Left lung (tissue), 14 donors: ENCODE data around the gene ZNF8. TPM values are rescaled to one million over a fixed set of nuclear protein-coding genes. Genes with fewer than 3 reads are reported as not detected.

Experiments
- ATAC-seq: fragments of 200-7000 bp; cut with Tn5 transposase; one replicate; pipeline ENCODE4 v1.9.1; 2020; ENCODE audit warnings: moderate library complexity
- DNase-seq, 4 donors: peaks; one replicate each; pipeline ENCODE4 v3.0.0-alpha.2; 2013 to 2020
- H3K27ac ChIP-seq, 2 donors: fragments of 200-600 bp; sonication (generic) in 1 of 2; one replicate each; pipeline versions ENCODE4 v1.5.0 to v1.8.0; 2020 to 2021
- H3K27me3 ChIP-seq, 2 donors: fragments of 200-600 bp; sonication (generic) in 1 of 2; one replicate each; pipeline versions ENCODE4 v1.5.0 to v1.8.0; 2020 to 2021
- H3K36me3 ChIP-seq, 2 donors: fragments of 200-600 bp; sonication (generic) in 1 of 2; one replicate each; pipeline versions ENCODE4 v1.5.0 to v1.8.0; 2020 to 2021
- H3K4me1 ChIP-seq, 2 donors: fragments of 200-600 bp; one replicate each; pipeline ENCODE4 v1.8.0; 2021
- H3K4me3 ChIP-seq, 2 donors: fragments of 200-600 bp; sonication (generic) in 1 of 2; one replicate each; pipeline versions ENCODE4 v1.5.0 to v1.8.0; 2020 to 2021; ENCODE audit warnings: mild to moderate bottlenecking in 1 of 2
- H3K9me3 ChIP-seq, 2 donors: fragments of 200-600 bp; sonication (generic) in 1 of 2; one replicate each; pipeline versions ENCODE4 v1.5.0 to v1.8.0; 2020 to 2021
- CTCF ChIP-seq, 2 donors: fragments of 200-600 bp; sonication (generic) in 1 of 2; IDR thresholded peaks; one replicate each; pipeline versions ENCODE4 v1.5.0 to v1.8.0; 2021; ENCODE audit warnings: antibody characterized with exemption in 2 of 2
- intact Hi-C, 2 donors: fragments of 100-400 bp; cut with DNase I; formaldehyde crosslinking; loops; one replicate each; pipeline versions ENCODE4 v1.11.2 to v1.14.2; 2022
- long read RNA-seq, 12 donors: library from polyadenylated mRNA in 2 of 12; unstranded in 2 of 12; transcript quantifications; one replicate each; pipeline ENCODE4 v2.0.0 and lab custom pipeline, GENCODE V29; 2019 to 2026
- polyA plus RNA-seq, 6 donors: library from polyadenylated mRNA; unstranded; fragments of 120-200 nt; gene quantifications; one replicate each; pipeline ENCODE4 v1.2.1, GENCODE V29; 2013; ENCODE audit not compliant: insufficient read length in 6 of 6
- total RNA-seq, 2 donors: library from RNA; stranded (reverse); fragmentation: NEBNext Ultra II Directional; extraction: Animal tissue kit (Norgen Biotek cat#: 25700); gene quantifications; one replicate each; pipeline ENCODE4 v1.2.1, GENCODE V29; 2021
- donor health status: DM: no; HTN: yes; CAD: no.
- donor health status: DM: no; HTN: no; CAD: no.

Gene ZNF8
- total RNA-seq: 1 to 10 TPM; 5.5 TPM
- polyA plus RNA-seq: 10 to 100 TPM in 3 of 6 donors, 1 to 10 TPM in 3; 9.4 to 10.6 (median 10.1) TPM
- long read RNA-seq, donor 1, full-length matches to known transcripts: 11 of 11 reads
- long read RNA-seq, donor 1, partial matches to known transcripts: 0 of 11 reads
- long read RNA-seq, donor 1, other reads (novel, unspliced or antisense): 0 of 11 reads
- long read RNA-seq, donor 2, full-length matches to known transcripts: 4 of 4 reads
- long read RNA-seq, donor 2, partial matches to known transcripts: 0 of 4 reads
- long read RNA-seq, donor 2, other reads (novel, unspliced or antisense): 0 of 4 reads
- long read RNA-seq, donor 3, full-length matches to known transcripts: 3 of 3 reads
- long read RNA-seq, donor 3, partial matches to known transcripts: 0 of 3 reads
- long read RNA-seq, donor 3, other reads (novel, unspliced or antisense): 0 of 3 reads
- long read RNA-seq, donor 4, full-length matches to known transcripts: 1 of 1 reads
- long read RNA-seq, donor 4, partial matches to known transcripts: 0 of 1 reads
- long read RNA-seq, donor 4, other reads (novel, unspliced or antisense): 0 of 1 reads
- long read RNA-seq, donor 5, full-length matches to known transcripts: 7 of 7 reads
- long read RNA-seq, donor 5, partial matches to known transcripts: 0 of 7 reads
- long read RNA-seq, donor 5, other reads (novel, unspliced or antisense): 0 of 7 reads
- long read RNA-seq, donor 6: 0 reads
- long read RNA-seq, donor 7: 0 reads
- long read RNA-seq, donor 8, full-length matches to known transcripts: 4 of 9 reads
- long read RNA-seq, donor 8, partial matches to known transcripts: 5 of 9 reads
- long read RNA-seq, donor 8, other reads (novel, unspliced or antisense): 0 of 9 reads
- long read RNA-seq, donor 9: 0 reads
- long read RNA-seq, donor 10, full-length matches to known transcripts: 1 of 1 reads
- long read RNA-seq, donor 10, partial matches to known transcripts: 0 of 1 reads
- long read RNA-seq, donor 10, other reads (novel, unspliced or antisense): 0 of 1 reads
- long read RNA-seq, donor 11: 0 reads
- long read RNA-seq, donor 12: 0 reads

- intact Hi-C loops: no loop called here
- H3K36me3 ChIP-seq: peaks cover 0 to 27% of the 10 kb centered on the region in 2 donors
- TF ChIP-seq CTCF (IDR thresholded peaks at IDR 0.05): no peak
- ATAC-seq (peak; percentile 97), DNase-seq (peak; percentile 96 to 99 (median 98))
- peaks cover 0 to 21% of the 10 kb centered on the region in 2 donors for H3K4me1 ChIP-seq
- H3K27ac ChIP-seq: peak within 1 kb of the TSS; percentile 83 to 88
- H3K9me3 ChIP-seq: peaks cover 0 to 36% of the 10 kb centered on the region in 2 donors
- peak within 1 kb of the TSS; percentile 78 to 79 for H3K4me3 ChIP-seq
- no peaks in the 10 kb centered on the region for H3K27me3 ChIP-seq
These were observed at the start of gene ZNF8 for GRCh38 chr19:58278541-58279041. TSS of gene ZNF8 (plus strand) at chr19:58278955. CDS start at chr19:58279082, 127 bp downstream.

- DNase-seq (peak in 2 of 4 donors; percentile 21 to 56), ATAC-seq (peak; percentile 38)
- no peaks in the 10 kb centered on the region for H3K27me3 ChIP-seq
- TF ChIP-seq CTCF (IDR thresholded peaks at IDR 0.05): no peak
- intact Hi-C loops: no loop called here
- peak overlapping the region; percentile 78 to 81 for H3K4me3 ChIP-seq
- peak overlapping the region in 1 of 2 donors; percentile 82 for H3K27ac ChIP-seq
- H3K36me3 ChIP-seq: peaks cover 7 to 49% of the 10 kb centered on the region in 2 donors
- H3K4me1 ChIP-seq: peaks cover 12% of the 10 kb centered on the region in 2 donors
- H3K9me3 ChIP-seq: peaks cover 0 to 73% of the 10 kb centered on the region in 2 donors
These were observed 49.5 kb upstream of the ZNF8 start for GRCh38 chr19:58229255-58229639.

- ATAC-seq (no peak), DNase-seq (peak in 1 of 4 donors; percentile 51)
- Histone ChIP-seq H3K27me3 (no peaks in the 10 kb centered on the region), H3K9me3 (peaks cover 0 to 100% of the 10 kb centered on the region in 2 donors), H3K36me3 (peaks cover 7 to 100% of the 10 kb centered on the region in 2 donors), H3K4me3 (no peak overlapping the region), H3K27ac (no peak overlapping the region), H3K4me1 (no peaks in the 10 kb centered on the region)
- intact Hi-C loops: no loop called here
- TF ChIP-seq CTCF (IDR thresholded peaks at IDR 0.05): no peak
These were observed 41.4 kb upstream of the ZNF8 start for GRCh38 chr19:58237324-58237723.

- DNase-seq (no peak), ATAC-seq (no peak)
- Histone ChIP-seq H3K27ac (no peak overlapping the region), H3K36me3 (peaks cover 0 to 100% of the 10 kb centered on the region in 2 donors), H3K4me3 (no peak overlapping the region), H3K27me3 (no peaks in the 10 kb centered on the region), H3K4me1 (no peaks in the 10 kb centered on the region), H3K9me3 (peaks cover 0 to 100% of the 10 kb centered on the region in 2 donors)
- intact Hi-C loops: no loop called here
- no peak for TF ChIP-seq CTCF (IDR thresholded peaks at IDR 0.05)
These were observed 35.4 kb upstream of the ZNF8 start for GRCh38 chr19:58243351-58243750.
